Germinal center (tissue), 1 donor: Measurements from ENCODE around the gene FCF1.

ENCODE experiments used
- DNase-seq: peaks from one replicate; pipeline ENCODE4 v3.0.0; 2012; ENCODE audit warnings: mixed read lengths, low spot score

The FCF1 gene

GRCh38 chr14:74763803-74764531 is 51.0 kb downstream of the FCF1 start:
- peak; percentile 3 for DNase-seq

- DNase-seq = no peak
These were observed 52.8 kb downstream of the FCF1 start for GRCh38 chr14:74765721-74766120.

- no peak for DNase-seq
These were observed 58.5 kb downstream of the FCF1 start for GRCh38 chr14:74771399-74771798.

GRCh38 chr14:74784634-74785033 is 71.7 kb downstream of the FCF1 start:
- DNase-seq = no peak

GRCh38 chr14:74785056-74785613 is 72.2 kb downstream of the FCF1 start:
- no peak for DNase-seq

- no peak for DNase-seq
These were observed 73.9 kb downstream of the FCF1 start for GRCh38 chr14:74786796-74787315.
